ENCODE data around the gene RWDD3.

Gene RWDD3

GRCh38 chr1:95229037-95229436, 5.0 kb upstream of the RWDD3 start:
- H3K27ac ChIP-seq (replicated peaks), result no peak overlapping the region
- no peak for DNase-seq (ENCODE audit: low read depth in 1 of 2, low spot score in 1 of 2)
- no peaks in the 10 kb centered on the region for H3K27me3 ChIP-seq (ENCODE audit: insufficient read depth, poor library complexity, severe bottlenecking)
- TF ChIP-seq REST (IDR thresholded peaks at IDR 0.05; ENCODE audit: insufficient replicate concordance, low read depth) (no peak), GABPA (IDR thresholded peaks at IDR 0.05; ENCODE audit: low read depth) (no peak), SPI1 (IDR thresholded peaks at IDR 0.05; ENCODE audit: borderline replicate concordance, low read depth) (no peak), CTCF (IDR thresholded peaks at IDR 0.05; ENCODE audit: insufficient read depth, low read length) (no peak), POLR2AphosphoS5 (IDR thresholded peaks at IDR 0.05; ENCODE audit: low read depth) (no peak)
- H3K4me3 ChIP-seq (replicated peaks; ENCODE audit: insufficient read depth, low read length), result no peak overlapping the region

- H3K4me3 ChIP-seq (replicated peaks; ENCODE audit: insufficient read depth, low read length), result no peak overlapping the region
- DNase-seq (ENCODE audit: low read depth in 1 of 2, low spot score in 1 of 2), result no peak
- TF ChIP-seq POLR2AphosphoS5 (IDR thresholded peaks at IDR 0.05; ENCODE audit: low read depth) (no peak), SPI1 (IDR thresholded peaks at IDR 0.05; ENCODE audit: borderline replicate concordance, low read depth) (no peak), REST (IDR thresholded peaks at IDR 0.05; ENCODE audit: insufficient replicate concordance, low read depth) (no peak), CTCF (IDR thresholded peaks at IDR 0.05; ENCODE audit: insufficient read depth, low read length) (no peak), GABPA (IDR thresholded peaks at IDR 0.05; ENCODE audit: low read depth) (no peak)
- no peaks in the 10 kb centered on the region for H3K27me3 ChIP-seq (ENCODE audit: insufficient read depth, poor library complexity, severe bottlenecking)
- no peak overlapping the region for H3K27ac ChIP-seq (replicated peaks)
These were observed 4.3 kb upstream of the RWDD3 start for GRCh38 chr1:95229706-95230105.

- no peak overlapping the region for H3K4me3 ChIP-seq (replicated peaks; ENCODE audit: insufficient read depth, low read length)
- no peaks in the 10 kb centered on the region for H3K27me3 ChIP-seq (ENCODE audit: insufficient read depth, poor library complexity, severe bottlenecking)
- no peak overlapping the region for H3K27ac ChIP-seq (replicated peaks)
- DNase-seq (ENCODE audit: low read depth in 1 of 2, low spot score in 1 of 2), result no peak
- TF ChIP-seq REST (IDR thresholded peaks at IDR 0.05; ENCODE audit: insufficient replicate concordance, low read depth), result no peak
- TF ChIP-seq SPI1 (IDR thresholded peaks at IDR 0.05; ENCODE audit: borderline replicate concordance, low read depth), result no peak
- TF ChIP-seq CTCF (IDR thresholded peaks at IDR 0.05; ENCODE audit: insufficient read depth, low read length), result no peak
- TF ChIP-seq POLR2AphosphoS5 (IDR thresholded peaks at IDR 0.05; ENCODE audit: low read depth), result no peak
- TF ChIP-seq GABPA (IDR thresholded peaks at IDR 0.05; ENCODE audit: low read depth), result no peak
These were observed 3.8 kb upstream of the RWDD3 start for GRCh38 chr1:95230256-95230655.

Measured in HL-60 (cell line).